ENCODE results near the gene CDKN2C. TPM values are rescaled to one million over a fixed set of nuclear protein-coding genes. Genes with fewer than 3 reads are reported as not detected.

CDKN2C gene
- total and polyA plus RNA-seq, 2 donors (not counting 3 experiments of a cell fraction or from before 2014, with no cell fraction given), result 12.8 to 19.8 TPM

DNA sequence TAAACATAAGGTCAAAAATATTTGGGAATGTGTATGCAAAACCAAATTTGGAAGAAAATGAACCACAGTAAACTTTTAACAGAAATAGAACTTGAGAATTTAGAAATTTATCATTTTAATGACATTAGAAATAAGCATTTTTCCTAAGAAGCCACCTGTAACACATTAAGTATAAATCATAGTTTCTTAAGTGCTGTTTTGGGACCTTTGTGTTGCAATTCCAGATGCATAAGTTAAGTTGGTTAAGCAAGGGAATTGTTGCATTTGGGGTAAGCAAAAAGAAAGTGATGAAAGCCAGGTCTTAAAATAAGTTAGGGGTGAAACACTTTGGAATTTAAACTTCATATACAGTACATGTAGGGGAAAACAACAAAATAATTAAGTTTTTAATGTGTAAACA lies 49.8 kb downstream of the CDKN2C start:
- Histone ChIP-seq H4K20me1 (replicated peaks; ENCODE audit: control insufficient read depth, extremely low read depth, insufficient read depth, low read length) (no peaks in the 10 kb centered on the region), H3K36me3 (ENCODE audit: control insufficient read depth in 2 of 2, extremely low read depth in 1 of 2, insufficient read depth in 2 of 2, low read length in 2 of 2) (no peaks in the 10 kb centered on the region), H3K79me2 (ENCODE audit: control insufficient read depth, insufficient read depth, low read length) (no peaks in the 10 kb centered on the region), H3K9me3 (replicated peaks; ENCODE audit: control insufficient read depth, insufficient read depth, low read length) (no peaks in the 10 kb centered on the region), H3K4me3 (replicated peaks in 1 of 3; ENCODE audit: insufficient read depth in 1 of 3, low read depth in 1 of 3, low read length in 3 of 3) (no peak overlapping the region), H3K4me1 (ENCODE audit: control insufficient read depth, extremely low read depth, insufficient read depth, low read length) (no peaks in the 10 kb centered on the region), H3K4me2 (ENCODE audit: insufficient read depth, low read length) (no peak overlapping the region), H2AFZ (ENCODE audit: low read depth, low read length) (no peak overlapping the region), H3K27ac (ENCODE audit: insufficient read depth, low read depth, low read length) (no peak overlapping the region), H3K9me1 (replicated peaks; ENCODE audit: control insufficient read depth, extremely low read depth, insufficient read depth, low read length) (no peaks in the 10 kb centered on the region), H3K27me3 (ENCODE audit: control insufficient read depth in 2 of 2, insufficient read depth in 2 of 2, low read length in 2 of 2) (peaks cover 3 to 12% of the 10 kb centered on the region in 2 experiments), H3K9ac (replicated peaks; ENCODE audit: extremely low read depth, insufficient read depth, low read length) (no peak overlapping the region)
- no peak for TF ChIP-seq JUN (IDR thresholded peaks at IDR 0.05; ENCODE audit: borderline replicate concordance, insufficient read depth, insufficient read length, low read depth)
- no peak for TF ChIP-seq POLR2A (IDR thresholded peaks at IDR 0.05; ENCODE audit: low read depth, low read length)
- no peak for TF ChIP-seq POLR2AphosphoS5 (IDR thresholded peaks at IDR 0.05; ENCODE audit: insufficient read depth, low read depth, low read length)
- no peak for TF ChIP-seq MYC (IDR thresholded peaks at IDR 0.05; ENCODE audit: low read depth, low read length)
- TF ChIP-seq EZH2 (IDR thresholded peaks at IDR 0.05; ENCODE audit: borderline replicate concordance, low read depth, low read length, severe bottlenecking), result no peak
- no peak for TF ChIP-seq CTCF (IDR thresholded peaks at IDR 0.05; ENCODE audit: extremely low read depth in 1 of 2, insufficient read depth in 1 of 2, low read depth in 1 of 2, low read length in 2 of 2)
- no peak for TF ChIP-seq MAX (IDR thresholded peaks at IDR 0.05; ENCODE audit: insufficient read depth, insufficient read length)
- no peak for TF ChIP-seq FOS (IDR thresholded peaks at IDR 0.05; ENCODE audit: borderline replicate concordance, insufficient read depth, low read length)
- TF ChIP-seq GATA2 (IDR thresholded peaks at IDR 0.05; ENCODE audit: insufficient read depth, insufficient read length, low read depth, low read length), result no peak
- intact Hi-C loops (cut with micrococcal nuclease), result no loop called here
- POLR2A ChIA-PET, result no interaction called here
- BruUV-seq (replicated peaks), result no TSS peak
- CTCF ChIA-PET, result interaction anchor here (1.0 kb wide), 1 partner anchor 245 kb away, joined by 3 read pairs; no protein-coding TSS in a partner anchor
- dilution Hi-C loops (cut with MboI; ENCODE audit: extremely low pct_ligation_motif_present, low sequenced_read_pairs), result no loop called here
- FAIRE-seq, result no peak
- no peak for DNase-seq (ENCODE audit: low read depth, low spot score)

Other genes with a start within 250 kb of the CDKN2C start
- 55.3 and 57.6 TPM in 2 replicates for gene FAF1, start 10.0 kb upstream of the CDKN2C start, total RNA-seq
- gene FAF1, start 10.0 kb upstream of the CDKN2C start, polyA plus RNA-seq, result 5.2 and 9.0 TPM in 2 replicates
- gene C1orf185, start 132.0 kb downstream of the CDKN2C start, total RNA-seq, result not detected in 2 replicates
- not detected in 2 replicates for gene C1orf185, start 132.0 kb downstream of the CDKN2C start, polyA plus RNA-seq